M059J (cell line): ENCODE measurements around the gene TLCD3A. TPM values are rescaled to one million over a fixed set of nuclear protein-coding genes. Genes with fewer than 3 reads are reported as not detected.
"Not testable (repeated sequence)": the region's sequence is repeated elsewhere in the genome, so short reads cannot be mapped to it uniquely, and the experiment has no call there.

Experiments
- DNase-seq: peaks from one replicate; pipeline ENCODE4 v3.0.0-alpha.2; 2012; ENCODE audit warnings: low read depth
- total RNA-seq: library from RNA; depleted of rRNA; stranded (reverse); fragments of >200 nt; shearing (Covaris generic); gene quantifications from 2 replicates; pipeline ENCODE4 v1.2.3, GENCODE V29; 2014; rRNA removed

TLCD3A gene
- total RNA-seq = 32.8 and 37.1 TPM in 2 replicates

DNA sequence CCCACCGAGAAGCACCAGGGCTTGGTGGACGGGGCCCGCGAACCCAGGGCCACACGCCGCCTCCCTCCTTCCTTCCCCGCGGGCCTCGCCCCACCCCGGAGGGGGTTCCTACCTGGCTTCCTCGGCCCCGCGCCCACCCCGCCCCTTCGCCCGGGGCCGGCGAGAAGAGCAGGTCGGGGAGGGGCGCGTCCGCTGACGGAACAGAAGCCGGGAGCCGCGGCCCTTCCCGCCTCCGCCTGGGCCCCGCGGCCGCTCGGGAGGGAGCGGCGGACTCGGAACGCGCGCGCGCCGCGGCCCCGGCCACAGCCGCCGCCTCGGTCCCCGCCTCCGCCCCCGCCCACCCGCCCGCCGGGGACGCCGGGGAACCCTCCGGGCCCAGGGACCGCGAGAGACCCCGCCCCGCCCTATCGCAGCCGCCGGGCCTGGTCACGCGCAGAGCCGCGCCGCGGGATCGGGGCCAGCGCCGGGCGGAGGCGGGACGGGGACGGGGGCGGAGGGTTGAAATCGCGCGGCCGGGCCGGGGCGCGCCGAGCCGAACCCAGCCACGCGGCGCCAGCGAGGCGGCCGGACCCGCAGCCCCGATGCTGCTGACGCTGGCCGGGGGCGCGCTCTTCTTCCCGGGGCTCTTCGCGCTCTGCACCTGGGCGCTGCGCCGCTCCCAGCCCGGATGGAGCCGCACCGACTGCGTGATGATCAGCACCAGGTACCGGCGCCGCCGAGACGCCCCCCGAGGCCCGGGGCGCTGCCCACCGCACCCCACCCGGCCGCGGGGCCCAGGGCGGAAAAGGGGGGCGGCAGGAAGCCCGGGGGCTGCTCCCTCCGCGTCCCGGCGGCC, at the start of gene TLCD3A:
TLCD3A (plus strand) TSS at position 530 of the 835 bp plus-strand sequence; CDS start at position 582, 52 bp downstream.
- peak; percentile 51 for DNase-seq

- no peak for DNase-seq
Observed at GRCh38 chr17:683040-683439, 49.4 kb upstream of the TLCD3A start.

DNA sequence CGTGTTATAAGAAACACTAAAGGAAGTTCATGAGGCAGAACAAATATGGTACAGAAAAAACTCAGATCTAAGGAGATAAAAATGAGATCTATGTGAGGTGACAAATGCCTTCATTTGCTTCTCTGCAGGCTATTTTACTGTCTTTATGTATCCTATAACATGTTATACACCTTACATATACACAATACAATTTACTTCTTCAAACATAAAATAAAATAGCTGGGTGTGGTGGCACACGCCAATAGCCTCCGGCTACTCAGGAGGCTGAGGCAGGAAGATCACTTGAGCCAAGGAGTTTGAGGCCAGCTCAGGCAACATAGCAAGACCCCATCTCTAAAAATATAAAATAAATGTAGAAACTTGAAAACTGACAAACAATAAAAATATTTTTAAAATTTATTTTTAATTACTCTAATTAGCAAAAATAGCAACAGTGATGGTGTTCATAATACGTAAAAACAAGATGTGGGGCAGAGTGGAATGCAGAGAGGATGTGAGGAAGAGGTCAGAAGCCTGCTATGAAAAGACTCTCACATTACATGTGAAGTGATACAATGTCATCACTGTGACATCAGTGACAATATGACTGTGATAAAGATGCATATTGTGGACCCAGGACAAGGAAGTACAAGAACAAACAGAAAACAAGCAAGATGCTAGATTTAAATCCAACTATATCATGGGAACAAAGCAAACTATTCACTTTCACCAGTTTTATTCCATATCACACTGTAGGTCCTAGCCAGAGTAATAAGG, 48.7 kb upstream of the TLCD3A start:
- no peak for DNase-seq

- no peak for DNase-seq
Observed at GRCh38 chr17:685006-685405, 47.4 kb upstream of the TLCD3A start.

DNA sequence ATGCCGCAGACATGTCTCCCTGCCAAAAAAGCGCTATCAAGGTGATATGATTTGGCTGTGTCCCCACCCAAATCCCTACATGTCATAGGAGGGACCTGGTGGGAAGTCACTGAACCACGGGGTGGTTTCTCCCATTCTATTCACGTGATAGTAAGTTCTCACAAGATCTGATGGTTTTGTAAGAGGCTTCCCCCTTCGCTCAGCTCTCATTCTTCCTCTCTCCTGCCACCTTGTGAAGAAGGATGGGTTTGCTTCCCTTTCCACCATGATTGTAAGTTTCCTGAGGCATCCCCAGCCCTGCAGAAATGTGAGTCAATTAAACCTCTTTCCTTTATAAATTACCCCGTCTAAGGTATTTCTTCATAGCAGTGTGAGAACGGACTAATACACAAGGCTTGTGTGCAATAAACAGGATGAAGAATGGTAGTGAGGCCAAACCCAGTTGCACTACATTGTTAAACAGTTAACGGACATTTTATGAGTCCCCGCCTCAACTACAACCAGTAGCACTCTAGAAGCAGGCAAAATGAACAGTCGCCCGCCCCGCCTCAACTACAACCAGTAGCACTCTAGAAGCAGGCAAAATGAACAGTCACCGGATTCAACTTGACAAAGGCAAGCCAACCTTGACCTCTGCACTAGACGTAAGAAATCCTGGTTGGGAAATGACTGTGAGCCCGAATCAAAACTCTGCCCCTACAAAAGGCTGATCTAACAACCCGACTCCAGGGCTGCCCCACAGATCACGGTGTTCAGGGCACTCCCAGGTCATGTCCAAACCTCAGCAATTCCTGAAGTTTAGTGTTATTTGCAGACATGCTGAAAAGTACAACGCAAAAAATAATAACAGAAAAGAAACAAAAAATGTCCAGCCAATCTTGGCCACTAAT, 44.1 kb upstream of the TLCD3A start:
- peak; percentile 17 for DNase-seq

GRCh38 chr17:689556-690275, 42.7 kb upstream of the TLCD3A start:
- no peak for DNase-seq

- no peak for DNase-seq
Observed at GRCh38 chr17:690361-690760, 42.0 kb upstream of the TLCD3A start.

DNA sequence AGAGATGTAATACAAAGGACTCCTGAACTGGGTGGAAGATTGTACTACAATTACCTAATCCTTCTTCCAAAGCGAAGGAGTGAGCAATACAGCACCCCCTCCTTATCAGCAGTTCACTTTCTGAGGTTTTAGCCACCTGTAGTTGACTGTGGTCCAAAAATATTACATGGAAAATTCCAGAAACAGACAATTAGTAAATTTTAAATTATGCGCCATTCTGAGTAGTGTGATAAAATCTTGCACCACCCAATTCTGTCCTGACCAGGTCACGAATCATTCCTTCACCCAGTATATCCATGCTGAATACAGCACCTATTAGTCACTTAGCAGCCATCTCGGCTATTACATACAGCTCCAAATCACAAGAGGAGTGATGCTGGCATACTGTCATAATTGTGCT, 41.0 kb upstream of the TLCD3A start:
- peak; percentile 89 for DNase-seq

DNA sequence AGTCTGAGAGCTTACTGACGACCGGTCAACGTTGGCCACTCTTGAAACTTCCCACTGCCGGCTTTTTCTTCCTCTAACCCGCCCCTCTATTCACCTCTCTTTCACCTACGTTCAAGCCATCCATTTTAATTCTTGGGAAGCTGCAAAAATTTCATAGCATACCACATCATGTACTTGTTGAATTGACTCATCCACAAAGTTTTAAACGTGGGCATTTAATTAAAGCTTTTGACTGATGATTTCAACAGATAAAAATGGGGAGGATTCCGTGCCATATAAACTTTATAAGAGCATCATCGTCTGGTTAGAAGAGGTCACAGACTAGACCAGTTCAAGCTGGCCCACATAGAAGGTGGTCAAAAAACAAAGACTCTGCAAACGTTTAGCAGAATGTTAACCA, 40.3 kb upstream of the TLCD3A start:
- peak; percentile 97 for DNase-seq

GRCh38 chr17:693791-694638, 38.4 kb upstream of the TLCD3A start:
- DNase-seq = peak; percentile 98

DNA sequence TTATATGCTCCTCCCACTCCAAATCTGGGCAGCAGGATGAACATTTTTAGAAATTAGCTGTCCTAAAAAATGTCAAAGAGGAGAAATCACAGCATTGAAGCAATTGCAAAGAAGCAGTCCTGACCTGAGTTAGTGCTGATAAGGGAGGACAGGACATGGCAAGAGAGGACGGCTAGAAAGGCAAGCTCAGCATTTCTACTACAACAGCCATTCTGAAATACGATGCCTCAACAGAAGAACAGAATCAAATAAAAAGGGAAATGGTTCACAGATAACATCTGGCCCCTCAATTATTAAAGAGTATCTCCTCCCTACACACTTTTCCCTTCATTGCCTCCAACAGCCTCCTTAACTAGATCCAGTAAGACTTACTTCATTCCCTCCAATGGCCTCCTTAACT, 36.0 kb upstream of the TLCD3A start:
- DNase-seq = peak; percentile 34

DNA sequence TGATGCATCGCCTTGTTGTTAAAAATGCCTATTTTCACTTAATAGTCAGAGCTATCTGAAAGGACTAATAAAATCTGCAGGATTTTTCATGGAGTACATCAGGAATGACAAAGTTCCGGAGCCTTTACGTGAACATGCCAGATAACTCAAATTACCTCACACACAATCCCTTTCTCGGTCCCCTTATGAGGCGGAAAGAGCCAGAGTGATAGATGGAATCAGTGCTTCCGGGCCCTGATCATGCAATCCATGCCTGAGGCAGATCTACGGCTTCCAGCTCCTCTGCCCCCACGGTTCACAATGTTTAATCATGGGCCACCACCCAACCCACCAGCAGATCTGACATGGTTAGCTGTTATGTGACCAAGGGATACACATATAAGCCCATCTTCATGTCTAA, 34.7 kb upstream of the TLCD3A start:
- no peak for DNase-seq

DNA sequence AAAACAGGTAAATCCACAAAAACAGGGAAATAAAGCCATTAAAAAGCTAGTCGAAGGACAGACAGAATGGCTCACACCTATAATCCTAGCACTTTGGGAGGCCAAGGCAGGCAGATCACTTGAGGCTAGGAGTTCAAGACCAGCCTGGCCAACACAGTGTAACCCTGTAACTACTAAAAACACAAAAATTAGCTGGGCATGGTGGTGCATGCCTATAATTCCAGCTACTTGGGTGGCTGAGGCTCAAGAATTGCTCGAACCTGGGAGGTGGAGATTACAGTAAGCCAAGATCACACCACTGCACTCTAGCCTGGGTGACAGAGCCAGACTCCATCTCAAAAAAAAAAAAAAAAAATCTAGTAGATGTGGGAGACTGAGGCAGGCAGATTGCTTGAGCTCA, 34.3 kb upstream of the TLCD3A start:
- not testable (repeated sequence) for DNase-seq

- DNase-seq = no peak
Observed at GRCh38 chr17:699345-699744, 33.1 kb upstream of the TLCD3A start.

GRCh38 chr17:700504-701094, 31.8 kb upstream of the TLCD3A start:
- peak; percentile 42 for DNase-seq

DNA sequence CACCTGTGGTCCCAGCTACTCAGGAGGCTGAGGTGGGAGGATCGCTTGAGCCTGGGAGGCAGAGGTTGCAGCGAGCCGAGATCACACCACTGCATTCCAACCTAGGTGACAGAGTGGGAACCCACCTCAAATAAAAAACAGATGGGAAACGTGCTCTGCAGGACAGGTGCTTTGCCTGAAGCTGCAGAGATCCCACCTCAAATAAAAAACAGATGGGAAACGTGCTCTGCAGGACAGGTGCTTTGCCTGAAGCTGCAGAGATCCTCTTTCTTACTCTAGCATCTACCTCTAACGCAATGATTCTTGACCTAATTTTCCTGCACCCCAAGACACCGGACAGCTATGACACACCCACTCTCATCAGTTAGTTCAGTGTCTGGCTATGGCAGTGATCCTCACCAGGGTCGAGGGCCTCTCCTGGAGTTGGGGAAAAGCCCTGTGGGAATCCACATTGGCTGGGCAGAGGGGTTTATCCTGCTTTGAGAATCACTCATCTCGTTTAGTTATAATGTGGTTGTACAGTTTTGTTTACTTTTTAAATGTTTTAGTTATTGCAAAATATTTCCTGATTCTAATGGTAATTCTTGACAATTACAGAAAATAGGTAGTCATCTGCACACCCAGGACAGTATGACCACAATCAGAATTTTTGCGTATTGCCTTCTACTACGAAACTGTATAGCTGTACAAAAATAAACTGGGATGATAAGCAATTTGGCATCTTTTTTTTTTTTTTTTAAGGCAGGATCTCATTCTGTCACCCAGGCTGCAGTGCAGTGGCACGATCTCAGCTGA, 29.1 kb upstream of the TLCD3A start:
- no peak for DNase-seq

- no peak for DNase-seq
Observed at GRCh38 chr17:704111-704864, 28.1 kb upstream of the TLCD3A start.

DNA sequence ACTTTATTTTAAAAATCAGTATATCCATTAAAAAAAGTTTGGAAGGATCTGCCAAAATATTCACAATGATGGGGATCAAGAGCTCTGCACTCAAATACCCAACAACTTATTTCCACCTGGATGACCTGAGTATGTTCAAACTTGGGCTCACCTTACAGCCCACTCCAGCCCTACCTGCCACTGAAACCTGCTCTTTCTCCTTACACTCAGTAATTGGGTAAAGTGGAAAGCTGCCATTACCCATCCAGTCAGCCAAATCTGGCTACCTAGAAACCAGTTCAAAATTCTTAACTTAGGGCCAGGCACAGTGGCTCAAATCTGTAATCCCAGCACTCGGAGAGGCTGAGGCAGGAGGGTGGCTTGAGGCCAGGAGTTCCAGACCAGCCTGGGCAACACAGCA, 27.4 kb upstream of the TLCD3A start:
- no peak for DNase-seq
